ENCODE data around the gene MT1F. TPM values are rescaled to one million over a fixed set of nuclear protein-coding genes. Genes with fewer than 3 reads are reported as not detected.

Gene MT1F
- total and polyA plus RNA-seq, 2 donors from 2014 or later = 53.3 to 312 TPM

DNA sequence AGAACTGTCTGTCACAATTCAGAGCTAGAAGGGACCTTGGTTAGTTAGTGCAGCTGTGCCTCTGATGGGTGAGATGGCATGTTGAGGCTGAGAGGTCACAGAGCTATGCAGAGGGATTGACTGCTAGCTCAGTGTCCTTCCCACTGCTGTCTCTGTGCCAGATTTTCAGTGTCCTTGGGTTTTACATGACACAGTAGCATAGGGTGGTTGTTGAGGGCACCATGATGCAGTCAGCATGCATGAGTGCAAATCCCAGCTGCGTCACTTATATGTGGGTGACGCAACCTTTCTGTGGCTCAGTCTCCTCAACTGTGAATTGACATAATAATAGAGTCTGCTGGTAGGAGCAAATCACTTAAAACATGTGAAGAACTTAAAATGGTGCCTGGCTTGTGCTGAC is 16.6 kb upstream of the MT1F start:
- Histone ChIP-seq H3K9me3 (ENCODE audit: control insufficient read depth in 2 of 3, insufficient read depth in 1 of 3, low read length in 3 of 3) (no peaks in the 10 kb centered on the region), H3K36me3 (ENCODE audit: control insufficient read depth in 2 of 3, insufficient read depth in 3 of 3, low read length in 3 of 3) (no peaks in the 10 kb centered on the region), H3K4me3 (ENCODE audit: low read length in 3 of 3) (no peak overlapping the region), H3K27me3 (ENCODE audit: control insufficient read depth, insufficient read depth, low read length) (peaks cover 72% of the 10 kb centered on the region), H3K27ac (ENCODE audit: low read depth in 2 of 2, low read length in 2 of 2) (no peak overlapping the region), H3K9ac (ENCODE audit: low read length in 3 of 3) (no peak overlapping the region), H3K4me1 (ENCODE audit: control insufficient read depth in 2 of 3, insufficient read depth in 2 of 3, low read depth in 1 of 3, low read length in 3 of 3) (peaks cover 0 to 18% (median 6%) of the 10 kb centered on the region in 3 donors)
- DNase-seq (no peak), FAIRE-seq (no peak)
- intact Hi-C loops (cut with DNase I) = no loop called here
- TF ChIP-seq CTCF (IDR thresholded peaks at IDR 0.05; ENCODE audit: borderline replicate concordance, extremely low read depth, insufficient read depth) = no peak

GRCh38 chr16:56643080-56643778 is 14.5 kb upstream of the MT1F start:
- Histone ChIP-seq H3K36me3 (ENCODE audit: control insufficient read depth in 2 of 3, insufficient read depth in 3 of 3, low read length in 3 of 3) (no peaks in the 10 kb centered on the region), H3K4me3 (ENCODE audit: low read length in 3 of 3) (peak overlapping the region in 2 of 3 donors; percentile 16 to 50), H3K27ac (ENCODE audit: low read depth in 2 of 2, low read length in 2 of 2) (no peak overlapping the region), H3K4me1 (ENCODE audit: control insufficient read depth in 2 of 3, insufficient read depth in 2 of 3, low read depth in 1 of 3, low read length in 3 of 3) (peaks cover 0 to 13% (median 6%) of the 10 kb centered on the region in 3 donors), H3K9me3 (ENCODE audit: control insufficient read depth in 2 of 3, insufficient read depth in 1 of 3, low read length in 3 of 3) (no peaks in the 10 kb centered on the region), H3K27me3 (ENCODE audit: control insufficient read depth, insufficient read depth, low read length) (peaks cover 66% of the 10 kb centered on the region), H3K9ac (ENCODE audit: low read length in 3 of 3) (peak overlapping the region in 1 of 3 donors; percentile 47)
- peak in 3 of 5 donors; percentile 50 to 93 (median 58) for DNase-seq
- FAIRE-seq = no peak
- TF ChIP-seq CTCF (IDR thresholded peaks at IDR 0.05; ENCODE audit: borderline replicate concordance, extremely low read depth, insufficient read depth) = peak; percentile 42
- intact Hi-C loops (cut with DNase I) = no loop called here

DNA sequence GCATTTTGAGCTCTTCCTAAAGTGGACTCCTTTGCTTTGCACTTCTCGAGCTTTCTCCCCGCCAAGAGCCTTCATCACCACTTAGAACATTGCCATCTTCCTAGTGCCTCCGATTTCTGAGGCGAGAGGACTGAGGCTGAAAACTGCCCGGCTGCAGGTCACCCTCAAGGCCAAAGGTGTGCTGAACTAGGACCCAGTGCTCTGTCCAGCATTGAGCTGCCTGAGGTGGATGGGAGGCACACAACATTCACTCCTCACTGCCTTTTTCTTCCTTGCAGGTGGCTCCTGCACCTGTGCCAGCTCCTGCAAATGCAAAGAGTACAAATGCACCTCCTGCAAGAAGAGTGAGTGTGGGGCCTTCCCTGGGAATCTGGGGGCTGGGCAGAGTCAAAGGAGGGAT is 13.9 kb upstream of the MT1F start:
- no peak for TF ChIP-seq CTCF (IDR thresholded peaks at IDR 0.05; ENCODE audit: borderline replicate concordance, extremely low read depth, insufficient read depth)
- H3K9ac ChIP-seq (ENCODE audit: low read length in 3 of 3) = peak overlapping the region in 1 of 3 donors; percentile 47
- H3K4me3 ChIP-seq (ENCODE audit: low read length in 3 of 3) = peak overlapping the region in 2 of 3 donors; percentile 12 to 50
- H3K27ac ChIP-seq (ENCODE audit: low read depth in 2 of 2, low read length in 2 of 2) = no peak overlapping the region
- no peaks in the 10 kb centered on the region for H3K36me3 ChIP-seq (ENCODE audit: control insufficient read depth in 2 of 3, insufficient read depth in 3 of 3, low read length in 3 of 3)
- peaks cover 0 to 9% (median 6%) of the 10 kb centered on the region in 3 donors for H3K4me1 ChIP-seq (ENCODE audit: control insufficient read depth in 2 of 3, insufficient read depth in 2 of 3, low read depth in 1 of 3, low read length in 3 of 3)
- DNase-seq = no peak
- intact Hi-C loops (cut with DNase I) = no loop called here
- no peak for FAIRE-seq
- peaks cover 63% of the 10 kb centered on the region for H3K27me3 ChIP-seq (ENCODE audit: control insufficient read depth, insufficient read depth, low read length)
- no peaks in the 10 kb centered on the region for H3K9me3 ChIP-seq (ENCODE audit: control insufficient read depth in 2 of 3, insufficient read depth in 1 of 3, low read length in 3 of 3)
